HepG2 (cell line): ENCODE results near the gene XPO5. TPM values are rescaled to one million over a fixed set of nuclear protein-coding genes. Genes with fewer than 3 reads are reported as not detected.

Experiments
- HOMEZ ChIP-seq: IDR thresholded peaks from 2 replicates; pipeline ENCODE4 v1.6.1; 2016; ENCODE audit warnings: low read depth
- KDM4B ChIP-seq: sonication (generic); formaldehyde crosslinking; IDR thresholded peaks from 2 replicates; pipeline ENCODE4 v1.4.0; 2020; ENCODE audit warnings: missing genetic modification reagents
- MEF2D ChIP-seq: sonication (generic); formaldehyde crosslinking; IDR thresholded peaks from 2 replicates; pipeline ENCODE4 v1.5.1; 2020; ENCODE audit warnings: mild to moderate bottlenecking, missing genetic modification reagents
- POGZ ChIP-seq: sonication (generic); formaldehyde crosslinking; IDR thresholded peaks from 2 replicates; pipeline ENCODE4 v1.4.0; 2020; ENCODE audit warnings: mild to moderate bottlenecking, missing genetic modification reagents
- RBFOX2 ChIP-seq: fragments of 200-400 bp; formaldehyde crosslinking; IDR thresholded peaks from 2 replicates; pipeline ENCODE4 v1.6.1; 2017; ENCODE audit warnings: low read depth, mild to moderate bottlenecking, low read length
- U2AF1 ChIP-seq: fragments of 200-400 bp; formaldehyde crosslinking; optimal IDR thresholded peaks from 2 replicates; pipeline ENCODE3; 2017; ENCODE audit warnings: mild to moderate bottlenecking, low read depth, low read length
- ZBTB38 ChIP-seq: sonication (generic); formaldehyde crosslinking; IDR thresholded peaks from 2 replicates; pipeline ENCODE4 v1.5.1; 2020; ENCODE audit warnings: mild to moderate bottlenecking, missing genetic modification reagents
- ZFY ChIP-seq: sonication (generic); formaldehyde crosslinking; IDR thresholded peaks from 2 replicates; pipeline ENCODE4 v1.4.0; 2020; ENCODE audit warnings: missing genetic modification reagents
- ZNF124 ChIP-seq: sonication (generic); formaldehyde crosslinking; IDR thresholded peaks from 2 replicates; pipeline ENCODE4 v1.4.0; 2020; ENCODE audit warnings: missing genetic modification reagents
- ZNF343 ChIP-seq: sonication (generic); formaldehyde crosslinking; IDR thresholded peaks from 2 replicates; pipeline ENCODE4 v1.4.0; 2020; ENCODE audit warnings: mild to moderate bottlenecking, missing genetic modification reagents
- polyA plus RNA-seq, 8 experiments: library from polyadenylated mRNA; depleted of rRNA in 3 of 8; stranded (reverse) in 7 of 8; unstranded in 1 of 8; fragments of >200 nt; fragmentation: Illumina TruSeq in 4 of 8; extraction: Trizol in 4 of 8; gene quantifications; 2 replicates each; pipeline versions ENCODE4 v1.2.1 to v1.2.3, GENCODE V29; 2011 to 2016; ENCODE audit warnings: low read depth in 4 of 8, missing spikeins in 1 of 8, mixed read lengths in 1 of 8; ENCODE audit not compliant: insufficient read depth in 1 of 8
- total RNA-seq, 5 experiments: library from RNA; depleted of rRNA; stranded (reverse); fragments of >200 nt; fragmentation: Illumina TruSeq; extraction: Trizol; gene quantifications; 2 replicates each; pipeline ENCODE4 v1.2.3, GENCODE V29; 2016; ENCODE audit warnings: low read depth in 1 of 5
- TF ChIP-seq, protein P1 (sequence below), 2 experiments: fragments of 450-650 bp in 1 of 2; sonication (generic) in 1 of 2; formaldehyde crosslinking in 1 of 2; IDR thresholded peaks; 2 replicates each; pipeline versions ENCODE4 v1.6.1 to v1.8.0; 2016 to 2022; ENCODE audit warnings: antibody characterized with exemption in 1 of 2, mild to moderate bottlenecking in 1 of 2, missing genetic modification reagents in 1 of 2
- TF ChIP-seq, protein P2 (sequence below): IDR thresholded peaks from 2 replicates; pipeline ENCODE4 v1.6.1; 2018; ENCODE audit warnings: missing genetic modification reagents

XPO5 gene
- total and polyA plus RNA-seq, 2 of the 13 experiments (the other 11 are each of a cell fraction or from before 2014, with no cell fraction given): 52.2 to 68.0 TPM

DNA sequence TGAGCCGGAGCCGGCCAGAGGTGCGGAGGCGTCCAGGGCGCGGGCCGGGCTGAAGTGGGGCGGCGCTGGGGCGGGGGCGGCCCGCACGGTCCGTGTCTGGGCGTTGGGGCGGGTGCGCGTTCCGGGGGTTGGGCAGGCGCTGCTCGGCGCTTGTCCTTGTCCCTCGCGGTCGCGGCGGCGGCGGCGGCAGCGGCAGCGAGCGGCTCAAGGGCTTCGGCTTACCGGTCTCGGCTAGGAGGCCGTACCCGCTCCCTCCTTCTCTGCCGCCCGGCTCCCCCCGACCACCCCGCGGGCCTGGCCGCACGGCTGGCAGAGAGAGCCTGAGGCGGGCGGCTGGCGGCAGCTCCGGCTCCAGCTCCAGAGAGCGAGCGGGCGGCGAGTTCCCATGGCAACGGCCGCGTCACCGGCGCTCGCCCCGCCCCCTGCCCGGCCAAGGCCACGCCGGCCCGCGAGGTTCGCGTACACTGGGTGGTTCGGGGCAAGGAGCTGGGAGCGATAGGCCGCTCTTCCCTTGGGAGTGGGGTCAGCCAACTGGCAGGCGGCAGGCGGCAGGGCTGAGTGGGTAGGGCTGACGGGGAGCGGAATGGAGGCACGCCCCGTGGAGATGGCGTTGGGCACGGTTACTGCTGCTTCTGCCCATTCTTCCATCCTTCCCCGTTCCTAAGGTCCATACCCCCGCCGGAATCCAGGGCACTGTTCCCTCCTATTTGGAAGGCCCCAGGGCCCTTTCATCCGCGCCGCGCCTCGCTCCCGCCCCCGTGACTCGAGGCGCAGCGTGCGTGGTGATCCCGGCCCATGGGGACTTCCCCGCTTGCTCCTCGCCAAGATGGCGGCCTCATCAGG is 65.6 kb downstream of the XPO5 start, which contains the start of gene LRRC73 (continued):
- TF ChIP-seq, protein P1, sequence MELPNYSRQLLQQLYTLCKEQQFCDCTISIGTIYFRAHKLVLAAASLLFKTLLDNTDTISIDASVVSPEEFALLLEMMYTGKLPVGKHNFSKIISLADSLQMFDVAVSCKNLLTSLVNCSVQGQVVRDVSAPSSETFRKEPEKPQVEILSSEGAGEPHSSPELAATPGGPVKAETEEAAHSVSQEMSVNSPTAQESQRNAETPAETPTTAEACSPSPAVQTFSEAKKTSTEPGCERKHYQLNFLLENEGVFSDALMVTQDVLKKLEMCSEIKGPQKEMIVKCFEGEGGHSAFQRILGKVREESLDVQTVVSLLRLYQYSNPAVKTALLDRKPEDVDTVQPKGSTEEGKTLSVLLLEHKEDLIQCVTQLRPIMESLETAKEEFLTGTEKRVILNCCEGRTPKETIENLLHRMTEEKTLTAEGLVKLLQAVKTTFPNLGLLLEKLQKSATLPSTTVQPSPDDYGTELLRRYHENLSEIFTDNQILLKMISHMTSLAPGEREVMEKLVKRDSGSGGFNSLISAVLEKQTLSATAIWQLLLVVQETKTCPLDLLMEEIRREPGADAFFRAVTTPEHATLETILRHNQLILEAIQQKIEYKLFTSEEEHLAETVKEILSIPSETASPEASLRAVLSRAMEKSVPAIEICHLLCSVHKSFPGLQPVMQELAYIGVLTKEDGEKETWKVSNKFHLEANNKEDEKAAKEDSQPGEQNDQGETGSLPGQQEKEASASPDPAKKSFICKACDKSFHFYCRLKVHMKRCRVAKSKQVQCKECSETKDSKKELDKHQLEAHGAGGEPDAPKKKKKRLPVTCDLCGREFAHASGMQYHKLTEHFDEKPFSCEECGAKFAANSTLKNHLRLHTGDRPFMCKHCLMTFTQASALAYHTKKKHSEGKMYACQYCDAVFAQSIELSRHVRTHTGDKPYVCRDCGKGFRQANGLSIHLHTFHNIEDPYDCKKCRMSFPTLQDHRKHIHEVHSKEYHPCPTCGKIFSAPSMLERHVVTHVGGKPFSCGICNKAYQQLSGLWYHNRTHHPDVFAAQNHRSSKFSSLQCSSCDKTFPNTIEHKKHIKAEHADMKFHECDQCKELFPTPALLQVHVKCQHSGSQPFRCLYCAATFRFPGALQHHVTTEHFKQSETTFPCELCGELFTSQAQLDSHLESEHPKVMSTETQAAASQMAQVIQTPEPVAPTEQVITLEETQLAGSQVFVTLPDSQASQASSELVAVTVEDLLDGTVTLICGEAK (IDR thresholded peaks at IDR 0.05): no peak
- TF ChIP-seq, protein P1 (CRISPR knock-in tag; IDR thresholded peaks at IDR 0.05): no peak
- TF ChIP-seq MEF2D (CRISPR knock-in tag): no peak
- 0 out of 2 replicates have a peak, but pooled peaks have one; percentile 64 for TF ChIP-seq ZNF343 (CRISPR knock-in tag)
- TF ChIP-seq KDM4B (CRISPR knock-in tag): no peak
- TF ChIP-seq, protein P2, sequence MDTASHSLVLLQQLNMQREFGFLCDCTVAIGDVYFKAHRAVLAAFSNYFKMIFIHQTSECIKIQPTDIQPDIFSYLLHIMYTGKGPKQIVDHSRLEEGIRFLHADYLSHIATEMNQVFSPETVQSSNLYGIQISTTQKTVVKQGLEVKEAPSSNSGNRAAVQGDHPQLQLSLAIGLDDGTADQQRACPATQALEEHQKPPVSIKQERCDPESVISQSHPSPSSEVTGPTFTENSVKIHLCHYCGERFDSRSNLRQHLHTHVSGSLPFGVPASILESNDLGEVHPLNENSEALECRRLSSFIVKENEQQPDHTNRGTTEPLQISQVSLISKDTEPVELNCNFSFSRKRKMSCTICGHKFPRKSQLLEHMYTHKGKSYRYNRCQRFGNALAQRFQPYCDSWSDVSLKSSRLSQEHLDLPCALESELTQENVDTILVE: no peak
- TF ChIP-seq HOMEZ (CRISPR knock-in tag): no peak
- TF ChIP-seq POGZ (CRISPR knock-in tag): no peak
- no peak for TF ChIP-seq ZNF124
- no peak for TF ChIP-seq U2AF1
- TF ChIP-seq ZBTB38 (CRISPR knock-in tag): peak; percentile 80
- peak; percentile 86 for TF ChIP-seq RBFOX2
- peak; percentile 59; the same call in 1 of the 2 replicates for TF ChIP-seq ZFY (CRISPR knock-in tag)
